GF-D8 (cell line): ENCODE results near the gene MINK1.
"Not testable (repeated sequence)": the region's sequence is repeated elsewhere in the genome, so short reads cannot be mapped to it uniquely, and the experiment has no call there.

Experiments used
- DNase-seq: peaks from one replicate; lab custom pipeline; 2025; lab: John Stamatoyannopoulos, UW

Gene MINK1

DNA sequence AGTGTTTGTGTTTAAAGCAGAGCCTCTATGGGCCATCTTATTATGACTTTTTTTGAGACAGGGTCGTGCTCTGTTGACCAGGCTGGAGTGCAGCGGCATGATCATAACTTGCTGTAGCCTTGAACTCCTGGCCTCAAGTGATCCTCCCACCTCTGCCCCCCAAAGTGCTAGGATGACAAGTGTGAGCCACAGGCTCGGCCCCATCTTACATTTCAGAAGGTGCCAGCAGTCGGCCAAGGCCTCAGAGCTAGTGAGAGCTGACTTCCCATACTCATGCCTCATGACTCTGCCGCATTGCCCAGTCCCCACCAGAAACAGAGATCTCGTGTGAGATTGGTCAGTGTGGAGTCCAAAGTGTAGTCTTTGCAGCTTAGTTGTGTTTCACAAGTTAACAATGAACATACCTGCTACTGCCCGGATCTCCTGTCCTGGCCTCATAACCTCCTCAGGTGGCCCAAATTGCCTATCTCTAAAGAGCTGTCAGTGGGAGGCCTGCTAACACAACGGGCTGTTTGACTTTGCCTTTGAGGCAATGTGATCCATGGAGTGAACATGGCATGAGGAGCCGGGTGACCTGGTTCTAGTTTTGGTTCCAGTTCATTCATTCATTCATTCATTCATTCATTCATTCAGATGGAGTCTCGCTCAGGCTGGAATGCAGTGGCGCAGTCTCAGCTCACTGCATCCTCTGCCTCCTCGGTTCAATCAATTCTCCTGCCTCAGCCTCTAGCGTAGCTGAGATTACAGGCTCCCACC is 13.7 kb downstream of the MINK1 start:
- DNase-seq: no peak

DNA sequence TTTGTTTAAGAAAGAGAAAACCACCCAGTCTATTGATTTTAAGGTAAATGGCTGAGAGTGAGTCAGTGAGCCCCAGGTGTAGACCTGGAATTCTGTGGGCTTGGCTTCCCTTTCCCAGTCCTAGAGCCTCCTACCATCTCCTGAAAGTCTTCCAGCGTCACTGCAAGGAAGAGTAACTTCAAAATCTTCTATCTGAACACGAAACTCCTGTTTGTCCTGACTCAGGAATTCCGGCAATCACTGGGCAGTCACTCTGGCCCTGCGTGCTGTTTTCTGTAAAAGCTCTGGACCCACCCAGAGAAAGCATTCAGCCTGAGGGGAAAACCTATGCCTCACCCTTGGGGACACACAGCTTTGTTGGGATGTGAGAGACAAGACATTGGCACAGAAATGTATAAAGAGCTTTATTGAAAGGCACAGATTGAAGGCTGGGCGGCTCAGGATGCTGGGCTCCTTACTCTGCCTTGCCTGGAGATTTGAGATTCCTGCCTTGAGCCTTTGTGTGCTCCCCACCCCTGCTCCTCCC is 15.9 kb downstream of the MINK1 start:
- no peak for DNase-seq

DNA sequence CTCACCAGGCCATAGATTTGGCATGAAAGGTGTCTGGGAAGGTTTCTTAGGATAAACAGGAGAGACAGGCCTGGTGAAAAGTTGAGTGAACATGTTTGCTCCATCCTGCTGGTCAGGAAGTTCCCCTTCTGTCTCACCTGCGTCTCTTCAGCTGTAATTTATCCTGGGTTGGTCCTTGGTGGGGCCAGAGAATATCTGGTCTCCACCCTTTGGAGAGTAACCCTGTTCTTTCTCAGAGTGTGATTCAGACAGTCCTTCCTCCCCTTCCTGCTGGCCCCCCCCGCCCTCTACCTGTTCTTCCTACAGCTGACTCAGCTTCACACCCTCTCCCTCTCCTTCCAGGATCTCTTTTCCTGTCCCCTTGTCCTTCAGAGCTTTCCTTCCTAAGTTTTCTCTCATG is 17.1 kb downstream of the MINK1 start:
- no peak for DNase-seq

DNA sequence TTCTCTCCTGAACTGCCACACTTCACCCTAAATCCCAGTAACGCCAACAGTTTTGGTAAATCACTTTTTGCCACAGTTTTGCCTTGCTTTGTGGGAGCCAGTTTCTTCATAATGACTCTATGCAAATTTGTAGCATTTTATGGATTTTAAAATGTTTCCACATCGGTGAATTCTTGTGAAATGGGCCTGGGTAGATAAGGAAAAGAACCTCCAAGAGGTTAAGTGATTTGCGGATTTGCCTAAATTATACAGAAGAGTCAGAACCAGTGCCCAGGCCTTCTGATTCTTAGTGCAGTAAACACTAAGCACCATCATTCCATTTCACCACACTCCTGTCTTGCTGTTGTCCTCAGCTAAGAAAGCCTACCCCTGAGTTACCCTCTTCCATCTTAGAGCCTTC is 17.9 kb downstream of the MINK1 start:
- no peak for DNase-seq

DNA sequence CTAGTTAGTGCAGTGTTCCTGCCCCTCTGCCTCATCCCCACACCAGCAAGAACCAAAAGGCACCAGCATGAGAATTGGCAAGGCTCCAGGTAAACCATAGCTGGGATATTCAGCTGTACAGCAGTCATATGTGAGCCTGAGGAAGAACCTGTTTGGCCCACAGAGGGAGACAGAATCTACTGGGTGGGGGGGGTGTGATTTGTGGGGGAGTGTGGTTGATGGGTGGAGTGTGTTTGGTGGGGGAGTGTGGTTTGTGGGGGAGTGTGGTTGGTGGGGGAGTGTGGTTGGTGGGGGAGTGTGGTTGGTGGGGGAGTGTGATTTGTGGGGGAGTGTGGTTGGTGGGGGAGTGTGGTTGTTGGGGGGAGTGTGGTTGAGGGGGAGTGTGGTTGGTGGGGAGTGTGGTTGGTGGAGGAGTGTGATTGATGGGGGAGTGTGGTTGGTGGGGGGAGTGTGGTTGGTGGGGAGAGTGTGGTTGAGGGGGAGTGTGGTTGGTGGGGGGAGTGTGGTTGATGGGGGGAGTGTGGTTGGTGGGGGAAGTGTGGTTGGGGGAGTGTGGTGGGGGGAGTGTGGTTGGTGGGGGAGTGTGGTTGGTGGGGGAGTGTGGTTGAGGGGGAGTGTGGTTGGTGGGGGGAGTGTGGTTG is 19.5 kb downstream of the MINK1 start:
- no peak for DNase-seq

DNA sequence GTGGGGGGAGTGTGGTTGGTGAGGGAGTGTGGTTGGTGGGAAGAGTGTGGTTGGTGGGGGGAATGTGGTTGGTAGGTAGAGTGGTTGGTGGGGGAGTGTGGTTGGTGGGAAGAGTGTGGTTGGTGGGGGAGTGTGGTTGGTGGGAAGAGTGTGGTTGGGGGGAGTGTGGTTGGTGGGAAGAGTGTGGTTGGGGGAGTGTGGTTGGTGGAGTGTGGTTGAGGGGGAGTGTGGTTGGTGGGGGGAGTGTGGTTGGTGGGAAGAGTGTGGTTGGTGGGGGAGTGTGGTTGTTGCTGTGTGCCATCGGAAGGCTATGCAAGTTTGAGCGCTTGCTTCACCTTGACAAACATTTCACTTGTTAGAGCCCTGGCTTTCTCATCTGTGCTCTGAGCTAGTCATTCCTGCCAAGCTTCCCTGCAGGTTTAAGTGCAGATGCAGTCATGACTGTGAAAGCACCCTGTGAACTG is 20.1 kb downstream of the MINK1 start:
- no peak for DNase-seq

DNA sequence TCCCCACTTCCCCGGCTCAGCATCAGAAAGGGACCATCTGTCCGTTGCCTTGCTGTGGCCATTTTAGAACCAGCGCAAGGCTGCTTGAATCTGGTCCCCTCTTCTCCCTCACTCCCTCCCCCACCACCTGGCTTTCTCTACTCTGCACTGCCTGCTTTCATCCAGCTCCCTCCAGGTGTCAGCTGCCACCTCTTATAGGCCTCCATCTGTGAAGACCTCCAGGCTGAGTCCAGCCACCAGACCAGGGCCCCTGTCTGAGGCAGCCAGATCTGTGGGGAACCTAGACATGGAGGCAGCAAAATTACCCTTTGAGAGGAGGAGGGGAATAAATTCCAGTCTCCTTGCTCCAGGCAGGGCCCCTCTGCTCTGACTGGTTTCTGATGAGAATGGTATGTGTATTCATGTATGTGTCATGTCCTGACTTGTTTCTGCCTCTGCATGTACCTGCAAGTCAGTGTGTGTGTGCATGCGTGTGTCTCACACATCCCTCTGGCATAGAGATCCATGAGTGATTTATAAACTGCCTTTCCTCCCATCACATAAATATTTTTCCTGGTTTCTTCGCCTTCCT is 21.1 kb downstream of the MINK1 start:
- no peak for DNase-seq

DNA sequence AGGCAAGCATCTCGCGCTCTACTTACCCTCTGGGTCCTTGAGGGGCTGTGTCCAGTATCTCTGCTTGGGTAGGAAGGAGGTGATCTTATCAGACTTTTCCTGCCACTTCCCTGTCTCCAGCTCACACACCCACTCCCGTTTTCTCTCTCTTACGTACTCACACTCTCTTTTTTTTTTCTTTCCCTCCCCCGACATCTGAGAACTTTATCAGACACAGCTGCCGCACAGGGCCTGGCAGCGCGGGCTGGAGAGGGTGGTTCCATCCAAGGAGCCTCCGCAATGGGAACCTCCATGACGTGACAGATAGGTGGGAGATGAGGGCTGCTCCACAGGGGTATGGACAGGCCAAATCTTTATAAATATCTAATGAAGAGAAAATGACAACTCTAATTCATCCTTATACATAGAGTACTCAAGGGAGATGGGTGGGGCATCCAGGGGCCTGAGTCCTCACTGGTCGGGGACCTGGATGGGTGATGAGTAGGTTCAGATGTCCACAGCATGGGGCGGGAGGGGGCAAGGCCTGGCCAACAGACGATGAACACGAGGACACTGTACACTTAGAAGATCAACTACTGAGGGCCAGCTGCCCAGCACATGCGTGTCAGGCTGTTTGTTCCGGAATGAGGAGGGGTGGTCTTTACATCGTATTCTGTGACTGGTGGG is 23.3 kb downstream of the MINK1 start:
- no peak for DNase-seq

DNA sequence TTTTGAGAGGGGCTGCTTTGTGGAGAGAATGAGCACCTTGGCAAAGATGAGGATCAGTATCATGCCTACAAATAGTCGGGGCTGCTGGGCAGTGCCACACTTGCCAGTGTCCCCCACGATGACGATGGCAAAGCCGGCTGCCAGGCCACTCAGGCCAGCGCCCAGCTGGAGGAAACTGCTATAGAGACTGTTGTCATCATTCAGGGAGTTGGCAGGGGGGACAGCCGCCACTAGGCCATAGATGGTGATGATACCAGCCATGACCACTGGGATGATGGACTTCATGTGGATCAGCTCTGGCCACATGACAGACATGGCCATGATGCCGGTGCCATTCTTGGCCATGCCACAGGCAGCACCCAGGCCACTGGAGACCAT is 23.8 kb downstream of the MINK1 start:
- DNase-seq: no peak

DNA sequence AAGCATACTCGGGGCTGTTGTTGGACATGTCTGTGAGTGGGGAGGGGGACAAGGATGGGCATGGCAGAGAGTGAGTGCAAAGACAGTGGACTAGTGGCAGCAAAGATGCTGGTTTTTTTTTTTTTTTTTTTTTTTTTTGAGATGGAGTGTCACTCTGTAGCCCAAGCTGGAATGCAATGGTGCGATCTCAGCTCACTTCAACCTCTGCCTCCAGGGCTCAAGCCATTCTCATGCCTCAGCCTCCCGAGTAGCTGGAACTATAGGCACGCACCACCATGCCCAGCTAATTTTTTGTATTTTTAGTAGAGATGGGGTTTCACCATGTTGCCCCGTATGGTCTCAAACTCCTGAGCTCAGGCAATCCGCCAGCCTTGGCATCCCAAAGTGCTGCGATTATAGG is 24.2 kb downstream of the MINK1 start:
- not testable (repeated sequence) for DNase-seq

DNA sequence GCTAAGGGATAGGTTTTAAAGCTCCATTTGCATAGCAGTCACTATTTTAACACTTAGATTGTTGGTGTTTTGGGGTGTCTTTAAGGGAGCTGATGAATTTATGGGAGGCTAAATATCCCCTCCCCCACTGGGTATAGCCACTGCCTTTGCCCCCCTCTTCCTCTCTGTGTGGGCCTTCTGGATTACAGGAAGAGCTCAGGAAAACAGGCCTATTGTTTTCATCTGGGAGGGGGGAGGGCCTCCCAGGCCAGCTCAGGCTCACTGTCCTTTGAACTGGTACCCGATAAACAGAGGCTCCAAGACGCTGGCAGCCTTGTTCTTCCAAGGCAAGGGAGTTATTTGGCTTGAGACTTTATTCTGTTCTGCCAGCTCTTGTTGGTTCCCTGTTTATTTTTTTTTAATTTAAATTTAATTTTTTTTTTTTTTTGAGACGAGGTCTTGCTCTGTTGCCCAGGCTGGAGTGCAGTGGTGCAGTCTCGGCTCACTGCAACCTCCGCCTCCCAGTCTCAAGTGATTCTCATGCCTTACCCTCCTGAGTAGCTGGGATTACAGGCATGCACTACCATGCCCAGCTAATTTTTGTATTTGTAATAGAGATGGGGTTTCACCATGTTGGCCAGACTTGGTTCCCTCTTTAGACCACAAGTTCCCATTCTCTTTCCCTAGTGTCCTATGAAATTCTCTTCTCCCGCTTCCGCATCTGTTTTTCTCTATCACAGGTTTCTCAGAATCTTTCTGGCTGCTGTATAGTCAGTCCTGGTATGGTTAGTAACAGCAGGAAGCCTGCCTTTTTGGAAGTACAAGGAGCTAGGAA is 25.1 kb downstream of the MINK1 start:
- no peak for DNase-seq

DNA sequence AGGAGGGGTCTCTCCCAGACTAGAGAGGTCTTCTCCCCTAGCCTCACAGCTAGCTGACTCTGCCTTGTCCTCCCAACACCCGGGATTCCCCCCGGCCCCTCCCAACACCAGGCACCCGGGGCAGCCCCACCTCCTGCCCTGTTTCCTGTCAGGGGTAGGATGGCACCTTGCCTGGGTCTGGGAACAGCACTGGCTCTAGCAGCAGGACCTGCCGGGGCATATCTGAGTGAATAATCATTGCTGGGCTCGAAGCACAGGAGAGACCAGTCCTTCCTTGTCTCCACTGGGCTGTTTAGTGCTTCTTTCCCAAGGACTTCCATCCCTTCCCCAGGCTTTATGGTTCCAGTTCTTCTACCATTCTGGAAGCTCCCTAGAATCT is 25.7 kb downstream of the MINK1 start:
- no peak for DNase-seq

DNA sequence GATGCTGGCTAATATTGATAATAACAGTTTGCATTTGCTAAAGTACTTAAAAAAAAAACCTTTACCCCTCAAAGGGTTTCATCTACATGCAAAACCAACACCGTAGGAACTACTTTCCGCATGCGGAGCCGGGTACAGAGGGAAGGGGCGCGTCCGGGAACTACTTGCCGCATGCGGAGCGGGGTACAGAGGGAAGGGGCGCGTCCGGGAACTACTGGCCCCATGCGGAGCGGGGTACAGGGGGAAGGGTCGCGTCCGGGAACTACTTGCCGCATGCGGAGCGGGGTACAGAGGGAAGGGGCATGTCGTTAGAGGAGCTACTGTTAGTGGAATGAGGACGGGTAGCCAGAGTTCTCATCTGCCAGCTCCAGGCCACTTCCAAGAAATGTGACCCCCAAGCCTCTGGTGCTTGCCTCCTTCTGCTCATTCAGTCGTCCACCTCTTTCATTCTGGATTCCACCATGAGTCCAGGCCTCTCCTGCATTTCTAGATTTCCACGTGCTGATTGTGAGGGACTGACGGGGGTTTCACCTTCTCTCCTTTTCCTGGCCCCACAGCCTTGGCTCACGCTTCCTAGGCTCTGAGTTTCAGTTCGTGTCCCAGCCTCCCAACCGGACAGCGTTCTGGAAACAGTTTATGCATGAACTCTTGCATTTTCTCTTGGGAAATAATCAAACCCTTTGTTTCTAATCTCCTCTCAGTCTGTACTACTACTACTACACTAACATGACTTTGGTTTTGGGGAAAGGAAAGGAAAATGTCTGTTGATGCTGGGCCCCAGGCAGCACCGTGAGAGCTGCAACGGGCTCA is 26.9 kb downstream of the MINK1 start:
- DNase-seq: no peak

DNA sequence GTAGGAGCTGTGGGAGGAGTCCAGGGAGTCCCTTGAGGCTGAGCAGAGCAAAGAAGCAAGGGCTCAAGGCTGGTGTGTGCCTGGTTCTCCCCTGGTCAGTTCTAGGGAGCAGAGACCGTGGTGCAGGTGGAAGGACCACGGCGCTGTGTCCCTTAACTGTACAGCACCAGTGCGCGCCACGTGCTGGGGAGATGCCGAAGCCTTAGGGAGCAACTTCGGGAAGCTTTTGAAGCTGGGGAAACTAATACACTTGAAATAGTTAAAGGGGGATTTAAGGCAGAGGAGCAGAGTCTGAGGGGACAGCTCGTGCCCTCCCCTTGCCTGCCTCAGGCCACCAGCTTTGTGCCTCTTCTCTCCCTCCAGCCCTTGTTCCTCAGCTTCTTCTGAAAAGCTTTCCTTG is 27.5 kb downstream of the MINK1 start:
- DNase-seq: no peak

DNA sequence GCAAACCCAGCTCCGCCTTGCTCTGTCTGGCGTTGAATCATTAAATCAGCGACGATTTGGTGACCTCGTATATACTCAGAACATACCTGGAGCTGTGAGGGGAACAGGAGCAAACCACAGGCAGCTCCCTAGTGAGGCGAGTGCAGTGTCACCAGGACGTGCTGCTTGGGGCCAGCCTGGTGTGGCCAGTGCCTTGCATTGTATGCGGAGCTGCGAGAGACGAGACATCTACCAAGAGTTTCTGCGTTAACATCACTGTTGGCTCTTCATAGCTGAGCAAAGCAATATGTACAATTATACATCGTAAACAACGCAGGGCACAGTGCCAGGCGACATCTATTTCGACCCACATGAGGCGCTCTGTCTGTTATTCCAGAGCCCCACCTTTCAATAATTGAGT is 27.9 kb downstream of the MINK1 start:
- no peak for DNase-seq

DNA sequence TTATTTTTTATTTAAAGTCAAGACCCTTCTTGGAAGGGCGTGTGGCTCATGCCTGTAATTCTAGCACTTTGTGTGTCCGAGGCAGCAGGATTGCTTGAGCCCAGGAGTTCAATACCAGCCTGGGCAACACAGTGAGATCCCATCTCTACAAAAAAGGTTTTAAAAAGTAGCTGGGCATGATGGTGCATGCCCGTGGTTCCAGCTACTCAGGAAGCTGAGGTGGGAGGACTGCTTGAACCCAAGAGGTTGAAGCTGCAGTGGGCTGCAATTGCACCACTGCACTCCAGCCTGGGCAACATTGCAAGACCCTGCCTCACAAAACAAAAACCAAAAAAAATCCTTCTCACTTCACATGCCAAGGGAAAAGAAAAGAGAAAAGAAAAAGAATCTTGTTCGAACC is 29.6 kb downstream of the MINK1 start:
- DNase-seq: no peak

DNA sequence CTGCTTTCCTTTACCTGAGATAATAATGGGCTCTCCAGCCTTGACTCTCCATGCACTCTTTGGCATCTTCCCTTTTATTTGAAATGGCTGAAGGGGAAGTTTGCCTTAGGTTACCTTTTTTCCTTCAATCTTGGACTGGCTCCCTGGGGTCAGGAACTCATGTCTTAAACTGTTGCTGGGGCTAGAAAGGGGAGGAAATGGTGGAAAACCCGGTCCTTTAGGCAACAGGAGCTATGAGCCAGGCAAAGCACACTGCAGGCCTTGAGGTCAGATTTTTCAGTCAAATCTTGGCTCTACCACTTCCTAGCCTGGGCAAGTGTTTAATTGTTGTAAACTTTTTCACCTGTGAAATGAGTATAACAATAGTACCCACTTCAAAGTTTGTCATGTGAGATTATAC is 30.2 kb downstream of the MINK1 start:
- no peak for DNase-seq

DNA sequence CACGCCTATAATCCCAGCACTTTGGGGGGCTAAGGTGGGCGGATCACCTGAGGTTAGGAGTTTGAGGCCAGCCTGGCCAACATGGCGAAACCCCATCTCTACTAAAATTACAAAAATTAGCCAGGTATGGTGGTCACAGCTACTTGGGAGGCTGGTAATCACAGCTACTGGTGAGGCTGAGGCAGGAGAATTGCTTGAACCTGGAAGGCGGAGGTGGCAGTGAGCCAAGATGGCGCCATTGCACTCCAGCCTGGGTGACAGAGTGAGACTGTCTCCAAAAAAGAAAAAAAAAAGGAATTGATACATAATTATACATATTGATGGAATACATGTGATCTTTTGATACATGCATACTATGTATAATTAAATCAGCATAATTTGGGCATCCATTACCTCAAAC is 34.4 kb downstream of the MINK1 start:
- not testable (repeated sequence) for DNase-seq

DNA sequence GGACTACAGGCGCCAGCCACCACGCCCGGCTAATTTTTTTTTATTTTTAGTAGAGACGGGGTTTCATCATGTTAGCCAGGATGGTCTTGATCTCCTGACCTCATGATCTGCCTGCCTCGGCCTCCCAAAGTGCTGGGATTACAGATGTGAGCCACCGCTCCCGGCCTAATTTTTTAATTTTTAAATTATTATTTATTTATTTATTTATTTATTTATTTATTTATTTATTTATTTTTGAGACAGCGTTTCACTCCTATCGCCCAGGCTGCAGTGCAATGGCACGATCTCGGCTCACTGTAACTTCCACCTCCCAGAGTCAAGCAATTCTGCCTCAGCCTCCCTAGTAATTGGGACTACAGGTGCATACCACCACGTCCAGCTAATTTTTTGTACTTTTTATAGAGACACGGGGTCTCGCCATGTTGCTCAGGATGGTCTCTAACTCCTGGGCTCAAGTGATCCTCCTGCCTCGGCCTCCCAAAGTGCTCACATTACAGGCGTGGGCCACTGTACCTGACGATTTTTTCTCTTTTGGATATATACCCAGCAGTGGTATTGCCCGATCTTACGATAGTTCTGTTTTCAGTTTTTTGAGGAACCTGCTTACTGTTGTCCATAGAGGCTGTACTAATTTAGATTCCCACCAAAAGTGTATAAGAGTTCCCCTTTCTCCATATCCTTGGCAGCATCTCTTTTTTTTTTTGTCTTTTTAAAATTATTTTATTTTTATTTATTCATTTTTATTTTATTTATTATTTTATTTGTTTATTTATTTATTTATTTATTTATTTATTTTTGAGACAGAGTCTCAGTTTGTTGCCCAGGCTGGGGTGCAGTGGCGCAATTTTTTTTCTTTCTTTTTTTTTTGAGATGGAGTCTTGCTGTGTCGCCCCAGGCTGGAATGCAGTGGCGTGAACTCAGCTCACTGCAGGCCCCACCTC is 36.2 kb downstream of the MINK1 start:
- not testable (repeated sequence) for DNase-seq

DNA sequence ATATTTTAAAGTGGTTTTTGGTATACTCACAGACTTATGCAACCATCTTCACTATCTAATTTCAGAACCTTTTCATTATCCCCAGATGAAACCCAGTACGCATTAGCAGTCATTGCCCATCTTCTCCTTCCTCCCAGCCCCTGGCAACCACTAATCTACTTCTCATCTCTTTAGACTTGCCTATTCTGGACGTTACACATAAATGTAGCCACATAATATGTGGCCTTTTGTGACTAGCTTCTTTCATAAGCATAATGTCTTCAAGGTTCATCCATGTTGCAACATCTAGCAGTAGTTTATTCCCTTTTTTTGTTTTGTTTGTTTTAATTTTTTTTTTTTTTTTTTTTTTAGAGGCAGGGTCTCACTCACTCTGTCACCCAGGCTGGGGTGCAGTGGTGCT is 37.7 kb downstream of the MINK1 start:
- DNase-seq: no peak
